H1 (cell line): ENCODE data around the gene SLC13A5. TPM values are rescaled to one million over a fixed set of nuclear protein-coding genes. Genes with fewer than 3 reads are reported as not detected.

Source experiments
- CTCF ChIA-PET: fragments of 300-600 bp; sonication (Branson Sonifier 250); formaldehyde crosslinking; loops from one replicate; lab custom pipeline; 2021; ENCODE audit not compliant: partially characterized antibody; lab: Charles Lee
- POLR2A ChIA-PET: fragments of 300-600 bp; sonication (Branson Sonifier 250); formaldehyde crosslinking; loops from one replicate; lab custom pipeline; 2021; ENCODE audit warnings: inconsistent platforms; ENCODE audit not compliant: partially characterized antibody; lab: Charles Lee
- DNase-seq, 2 experiments: peaks; one replicate each; pipeline versions ENCODE4 v3.0.0 to v3.0.0-alpha.2; 2010 to 2022; ENCODE audit warnings: low spot score in 2 of 2, low read depth in 1 of 2, mixed read lengths in 1 of 2
- FAIRE-seq: peaks from 2 replicates; lab custom pipeline; 2011; peaks lifted over from hg19 to GRCh38; lab: Jason Lieb, UNC
- H2AFZ ChIP-seq: 2 replicates; pipeline ENCODE4 v1.8.1; 2012; ENCODE audit warnings: low read length, inconsistent platforms
- H2AK5ac ChIP-seq: 2 replicates; pipeline ENCODE4 v1.6.1; 2013; ENCODE audit warnings: low read depth, low read length
- H2BK120ac ChIP-seq: replicated peaks from 2 replicates; pipeline ENCODE3; 2013; ENCODE audit warnings: low read depth, low read length, inconsistent platforms
- H2BK12ac ChIP-seq: 2 replicates; pipeline ENCODE4 v1.6.1; 2013; ENCODE audit warnings: low read depth, low read length
- H2BK15ac ChIP-seq: 2 replicates; pipeline ENCODE4 v1.6.1; 2013; ENCODE audit warnings: low read length
- H2BK20ac ChIP-seq: 2 replicates; pipeline ENCODE4 v1.6.1; 2013; ENCODE audit warnings: low read length
- H2BK5ac ChIP-seq: 2 replicates; pipeline ENCODE4 v1.6.1; 2013; ENCODE audit warnings: low read depth, low read length
- H3K14ac ChIP-seq: 2 replicates; pipeline ENCODE4 v1.6.1; 2013; ENCODE audit warnings: inconsistent platforms; ENCODE audit not compliant: insufficient read length
- H3K18ac ChIP-seq: 2 replicates; pipeline ENCODE4 v1.6.1; 2013; ENCODE audit warnings: low read length; ENCODE audit errors: extremely low read depth
- H3K23ac ChIP-seq: 2 replicates; pipeline ENCODE4 v1.6.1; 2013; ENCODE audit warnings: inconsistent platforms; ENCODE audit not compliant: insufficient read length
- H3K23me2 ChIP-seq: 2 replicates; pipeline ENCODE4 v1.6.1; 2013; ENCODE audit warnings: low read depth, low read length
- H3K27ac ChIP-seq: 2 replicates; pipeline ENCODE4 v1.6.1; 2011; ENCODE audit warnings: low read depth, low read length, inconsistent platforms
- H3K27me3 ChIP-seq, 4 experiments: replicated peaks in 1 of 4; 1 replicate in 1 of 4; 2 replicates in 3 of 4; pipeline versions ENCODE4 v1.6.1 to v1.8.1; 2011 to 2013; ENCODE audit warnings: low read length in 3 of 4, mild to moderate bottlenecking in 3 of 4, inconsistent platforms in 2 of 4, mixed read lengths in 2 of 4, moderate library complexity in 1 of 4; ENCODE audit not compliant: control insufficient read depth in 3 of 4, insufficient read depth in 3 of 4; ENCODE audit errors: extremely low read depth in 1 of 4
- H3K36me3 ChIP-seq, 4 experiments: 2 replicates each; pipeline versions ENCODE4 v1.6.1 to v1.8.1; 2011 to 2013; ENCODE audit warnings: mild to moderate bottlenecking in 4 of 4, low read length in 3 of 4, moderate library complexity in 2 of 4, control low read depth in 1 of 4, inconsistent platforms in 1 of 4; ENCODE audit not compliant: insufficient read depth in 4 of 4, control insufficient read depth in 2 of 4
- H3K4ac ChIP-seq: replicated peaks from 2 replicates; pipeline ENCODE3; 2013; ENCODE audit warnings: low read length, low read depth, mixed read lengths, inconsistent platforms; ENCODE audit not compliant: insufficient read length
- H3K4me1 ChIP-seq, 4 experiments: replicated peaks in 1 of 4; 1 replicate in 1 of 4; 2 replicates in 3 of 4; pipeline versions ENCODE4 v1.6.1 to v1.8.1; 2011 to 2013; ENCODE audit warnings: low read length in 3 of 4, inconsistent platforms in 2 of 4, mixed read lengths in 1 of 4; ENCODE audit not compliant: insufficient read depth in 4 of 4, control insufficient read depth in 3 of 4
- H3K4me2 ChIP-seq, 2 experiments: 2 replicates each; pipeline versions ENCODE4 v1.6.1 to v1.8.1; 2011 to 2013; ENCODE audit warnings: low read depth in 2 of 2, low read length in 2 of 2, control low read depth in 1 of 2, inconsistent platforms in 1 of 2, mild to moderate bottlenecking in 1 of 2; ENCODE audit not compliant: insufficient read depth in 1 of 2
- H3K4me3 ChIP-seq, 4 experiments: fragments of 200-600, 300-600 bp in 1 of 4; sonication (generic), shearing (Covaris generic), sonication (Bioruptor Twin) in 1 of 4; 2 replicates each; pipeline versions ENCODE4 v1.5.1 to v1.8.1; 2011 to 2016; ENCODE audit warnings: low read length in 4 of 4, low read depth in 3 of 4, control low read depth in 2 of 4, inconsistent platforms in 2 of 4, mild to moderate bottlenecking in 2 of 4, mixed read lengths in 1 of 4, moderate library complexity in 1 of 4; ENCODE audit not compliant: insufficient read depth in 2 of 4; ENCODE audit errors: extremely low read depth in 1 of 4
- H3K56ac ChIP-seq: replicated peaks from 2 replicates; pipeline ENCODE3; 2013; ENCODE audit warnings: low read depth, mild to moderate bottlenecking, mixed read lengths, low read length, inconsistent platforms; ENCODE audit not compliant: insufficient read length
- H3K79me1 ChIP-seq: 2 replicates; pipeline ENCODE4 v1.6.1; 2013; ENCODE audit warnings: low read depth, low read length, control low read depth
- H3K79me2 ChIP-seq, 2 experiments: 2 replicates each; pipeline versions ENCODE4 v1.6.1 to v1.8.1; 2012 to 2013; ENCODE audit warnings: low read length in 2 of 2, mild to moderate bottlenecking in 2 of 2, inconsistent platforms in 1 of 2; ENCODE audit not compliant: insufficient read depth in 2 of 2, control insufficient read depth in 1 of 2
- H3K9ac ChIP-seq, 4 experiments: replicated peaks in 1 of 4; 1 replicate in 1 of 4; 2 replicates in 3 of 4; pipeline versions ENCODE4 v1.6.1 to v1.8.1; 2011 to 2013; ENCODE audit warnings: low read depth in 3 of 4, low read length in 3 of 4, control low read depth in 2 of 4, mild to moderate bottlenecking in 2 of 4, moderate library complexity in 2 of 4, inconsistent platforms in 1 of 4; ENCODE audit errors: extremely low read depth in 1 of 4
- H3K9me3 ChIP-seq, 2 experiments: 2 replicates each; pipeline versions ENCODE4 v1.6.1 to v1.8.1; 2012 to 2013; ENCODE audit warnings: mild to moderate bottlenecking in 2 of 2, moderate library complexity in 2 of 2, control low read depth in 1 of 2, inconsistent platforms in 1 of 2, low read depth in 1 of 2, low read length in 1 of 2, mixed read lengths in 1 of 2; ENCODE audit not compliant: insufficient read depth in 2 of 2
- H4K20me1 ChIP-seq, 2 experiments: replicated peaks in 1 of 2; 2 replicates each; pipeline versions ENCODE3 to v1.8.1; 2011 to 2013; ENCODE audit warnings: inconsistent platforms in 2 of 2, low read length in 2 of 2, mild to moderate bottlenecking in 1 of 2; ENCODE audit not compliant: insufficient read depth in 2 of 2, control insufficient read depth in 1 of 2
- H4K5ac ChIP-seq: 2 replicates; pipeline ENCODE4 v1.6.1; 2013; ENCODE audit warnings: low read length, low read depth, mixed read lengths, inconsistent platforms; ENCODE audit not compliant: insufficient read length
- H4K8ac ChIP-seq: 2 replicates; pipeline ENCODE4 v1.8.0; 2013; ENCODE audit warnings: mild to moderate bottlenecking, moderate library complexity, low read length, inconsistent platforms; ENCODE audit not compliant: insufficient read depth; ENCODE audit errors: extremely low read depth
- H4K91ac ChIP-seq: replicated peaks from 2 replicates; pipeline ENCODE3; 2013; ENCODE audit warnings: low read length, mixed read lengths, inconsistent platforms; ENCODE audit not compliant: insufficient read length
- ATF2 ChIP-seq: IDR thresholded peaks from 2 replicates; pipeline ENCODE4 v1.6.1; 2012; ENCODE audit warnings: low read length, inconsistent platforms
- HDAC2 ChIP-seq, 2 experiments: fragments of 300-600 bp in 1 of 2; sonication (generic) in 1 of 2; IDR thresholded peaks; 2 replicates each; pipeline ENCODE4 v1.6.1; 2011 to 2012; ENCODE audit warnings: low read depth in 2 of 2, low read length in 2 of 2, mild to moderate bottlenecking in 2 of 2, moderate library complexity in 2 of 2, borderline replicate concordance in 1 of 2, inconsistent platforms in 1 of 2
- KDM1A ChIP-seq: fragments of 200-600, 300-600 bp; sonication (generic); IDR thresholded peaks from 2 replicates; pipeline ENCODE4 v1.7.1; 2016; ENCODE audit warnings: mild to moderate bottlenecking, low read length, borderline replicate concordance
- NANOG ChIP-seq: IDR thresholded peaks from 2 replicates; pipeline ENCODE4 v1.6.1; 2011; ENCODE audit warnings: low read length, low read depth, mild to moderate bottlenecking, inconsistent platforms; ENCODE audit not compliant: insufficient read depth, poor library complexity, severe bottlenecking
- RAD21 ChIP-seq, 2 experiments: IDR thresholded peaks in 1 of 2; conservative IDR thresholded peaks in 1 of 2; 2 replicates each; pipeline ENCODE4 v1.6.1; 2011; ENCODE audit warnings: low read depth in 2 of 2, low read length in 2 of 2, improper control_type of control experiment in 1 of 2, inconsistent platforms in 1 of 2, mild to moderate bottlenecking in 1 of 2, moderate library complexity in 1 of 2
- RXRA ChIP-seq: IDR thresholded peaks from 2 replicates; pipeline ENCODE4 v1.6.1; 2011; ENCODE audit warnings: low read depth, mild to moderate bottlenecking, low read length, moderate library complexity; ENCODE audit not compliant: insufficient read depth
- TAF7 ChIP-seq: optimal IDR thresholded peaks from 2 replicates; pipeline ENCODE3; 2011; ENCODE audit warnings: low read depth, mild to moderate bottlenecking, inconsistent platforms, low read length, moderate library complexity, borderline replicate concordance
- WGBS, 2 experiments: shearing (Covaris generic) in 1 of 2; methylation state at CpG; one replicate each; pipeline versions ENCODE4 v1.1.6 to v1.1.7; 2013 to 2015; ENCODE audit warnings: low lambda C conversion rate in 2 of 2, mixed read lengths in 2 of 2, inconsistent platforms in 1 of 2, low coverage in 1 of 2, missing lambda C conversion rate in 1 of 2; ENCODE audit not compliant: insufficient replicate concordance in 2 of 2, insufficient coverage in 1 of 2, insufficient read length in 1 of 2; ENCODE audit errors: extremely low coverage in 1 of 2, missing lambda C conversion rate in 1 of 2; 5-methylcytosine and 5-hydroxymethylcytosine counted together
- polyA plus RNA-seq, 7 experiments: library from polyadenylated mRNA; depleted of rRNA in 3 of 7; stranded (reverse) in 5 of 7; unstranded in 2 of 7; fragments of >200 nt in 5 of 7; fragments of 200-250 nt in 2 of 7; gene quantifications; 1 replicate in 5 of 7; 2 replicates in 1 of 7; 4 replicates in 1 of 7; pipeline versions ENCODE4 v1.2.1 to v1.2.3, GENCODE V29; 2011 to 2013; ENCODE audit warnings: missing spikeins in 2 of 7, mixed read lengths in 2 of 7
- total RNA-seq: library from RNA; stranded (reverse); fragmentation: NEBNext Ultra II Directional; extraction: Animal tissue kit (Norgen Biotek cat#: 25700); gene quantifications from 2 replicates; pipeline ENCODE4 v1.2.1, GENCODE V29; 2021
- TF ChIP-seq, protein P1 (sequence below): IDR thresholded peaks from 2 replicates; pipeline ENCODE4 v1.6.1; 2011; ENCODE audit warnings: low read length, improper control_type of control experiment

Gene SLC13A5
- total and polyA plus RNA-seq, 2 of the 8 experiments (the other 6 are each of a cell fraction or from before 2014, with no cell fraction given), result 2.1 to 2.6 TPM

DNA sequence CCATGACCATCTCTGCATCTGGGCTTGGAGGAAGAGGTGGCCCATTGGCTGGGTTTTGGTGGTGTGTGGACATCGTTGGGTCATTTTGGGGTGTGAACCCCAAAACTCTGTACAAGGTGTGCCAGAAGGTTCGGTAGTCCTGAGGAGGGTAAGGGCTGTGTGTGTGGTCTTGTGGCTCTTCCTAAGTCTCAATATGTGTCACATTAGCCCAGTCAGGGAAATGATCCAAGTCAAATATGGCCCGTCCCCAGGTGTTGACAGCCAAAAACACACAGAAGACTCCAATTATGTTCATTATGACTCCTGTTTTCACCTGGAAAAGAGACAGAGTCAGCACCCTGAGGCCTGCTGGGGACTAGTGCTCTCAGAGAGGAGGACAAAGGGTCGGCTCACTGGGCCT, 27.1 kb downstream of the SLC13A5 start:
- no peak overlapping the region for H3K27ac ChIP-seq
- H3K14ac ChIP-seq, result no peak overlapping the region
- no peaks in the 10 kb centered on the region for H4K20me1 ChIP-seq
- H3K27me3 ChIP-seq, result no peaks in the 10 kb centered on the region; a peak in 1 of 7 replicates
- H3K4me2 ChIP-seq, result no peak overlapping the region
- no peak overlapping the region for H4K5ac ChIP-seq
- H2AFZ ChIP-seq, result no peak overlapping the region
- H3K23ac ChIP-seq, result no peak overlapping the region
- no peak overlapping the region for H3K4me3 ChIP-seq
- H3K9me3 ChIP-seq, result no peaks in the 10 kb centered on the region
- H2BK5ac ChIP-seq, result no peak overlapping the region
- H3K4ac ChIP-seq, result no peak overlapping the region
- DNase-seq (no peak), FAIRE-seq (no peak)
- POLR2A ChIA-PET, result no interaction called here
- H3K9ac ChIP-seq, result no peak overlapping the region
- no peak overlapping the region for H2BK120ac ChIP-seq
- no peak overlapping the region for H4K8ac ChIP-seq
- H2BK12ac ChIP-seq, result no peak overlapping the region
- CTCF ChIA-PET, result interaction anchor here (0.6 to 2.1 kb wide), 5 partner anchors 16 to 255 kb away, joined by 3 to 5 read pairs (median 4); partner anchors contain the start of gene SLC13A5
- no peaks in the 10 kb centered on the region for H3K79me2 ChIP-seq
- no peak overlapping the region for H2BK15ac ChIP-seq
- H4K91ac ChIP-seq, result no peak overlapping the region
- H3K56ac ChIP-seq, result no peak overlapping the region
- H3K23me2 ChIP-seq, result no peaks in the 10 kb centered on the region
- no peak overlapping the region for H2AK5ac ChIP-seq
- no peaks in the 10 kb centered on the region for H3K79me1 ChIP-seq
- H3K18ac ChIP-seq, result no peak overlapping the region
- H3K36me3 ChIP-seq, result no peaks in the 10 kb centered on the region
- WGBS, 2 experiments, result 84% methylated on average over 3 of the region's 4 CpGs; no CpG with 5 or more reads in 1 of the 2 experiments
- no peaks in the 10 kb centered on the region; a peak in 1 of 7 replicates for H3K4me1 ChIP-seq
- no peak overlapping the region for H2BK20ac ChIP-seq
- TF ChIP-seq NANOG, result no peak
- no peak for TF ChIP-seq KDM1A
- no peak for TF ChIP-seq RXRA
- no peak for TF ChIP-seq RAD21 (IDR thresholded peaks at IDR 0.05 in 1 of 2, conservative IDR thresholded peaks at IDR 0.05 in 1 of 2; ENCODE audit: low read depth in 2 of 2, low read length in 2 of 2)
- no peak for TF ChIP-seq TAF7
- no peak for TF ChIP-seq ATF2
- TF ChIP-seq HDAC2 (IDR thresholded peaks at IDR 0.05; ENCODE audit: borderline replicate concordance in 1 of 2, low read depth in 2 of 2, low read length in 2 of 2), result no peak
- TF ChIP-seq, protein P1, sequence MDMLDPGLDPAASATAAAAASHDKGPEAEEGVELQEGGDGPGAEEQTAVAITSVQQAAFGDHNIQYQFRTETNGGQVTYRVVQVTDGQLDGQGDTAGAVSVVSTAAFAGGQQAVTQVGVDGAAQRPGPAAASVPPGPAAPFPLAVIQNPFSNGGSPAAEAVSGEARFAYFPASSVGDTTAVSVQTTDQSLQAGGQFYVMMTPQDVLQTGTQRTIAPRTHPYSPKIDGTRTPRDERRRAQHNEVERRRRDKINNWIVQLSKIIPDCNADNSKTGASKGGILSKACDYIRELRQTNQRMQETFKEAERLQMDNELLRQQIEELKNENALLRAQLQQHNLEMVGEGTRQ, result no peak
